ENCODE data around the gene BARX2. TPM values are rescaled to one million over a fixed set of nuclear protein-coding genes. Genes with fewer than 3 reads are reported as not detected.
"Not testable (repeated sequence)": the region's sequence is repeated elsewhere in the genome, so short reads cannot be mapped to it uniquely, and the experiment has no call there.

BARX2 gene
- total RNA-seq: under 1 TPM in 1 of 4 donors, not detected in 3; 0.83 TPM

GRCh38 chr11:129375751-129376657 is at the start of gene BARX2:
TSS of gene BARX2 (plus strand) at chr11:129375848. CDS start at chr11:129376036, 188 bp downstream.
- Histone ChIP-seq H3K27ac (no peak within 1 kb of the TSS), H3K36me3 (no peaks in the 10 kb centered on the region), H3K9me3 (no peaks in the 10 kb centered on the region), H3K27me3 (peaks cover 0 to 55% of the 10 kb centered on the region in 2 donors), H3K4me3 (peak within 1 kb of the TSS in 1 of 2 donors; percentile 21), H3K4me1 (peaks cover 0 to 14% of the 10 kb centered on the region in 2 donors)
- TF ChIP-seq POLR2A (IDR thresholded peaks at IDR 0.05) (no peak), CTCF (IDR thresholded peaks at IDR 0.05) (peak in 1 of 4 experiments; percentile 17)
- intact Hi-C loops (cut with DNase I; ENCODE audit: low total_unique reads): no loop called here
- no peak for DNase-seq

- intact Hi-C loops (cut with DNase I; ENCODE audit: low total_unique reads): no loop called here
- Histone ChIP-seq H3K4me1 (no peaks in the 10 kb centered on the region), H3K36me3 (no peaks in the 10 kb centered on the region), H3K27ac (no peak overlapping the region), H3K27me3 (no peaks in the 10 kb centered on the region), H3K4me3 (no peak overlapping the region), H3K9me3 (no peaks in the 10 kb centered on the region)
- TF ChIP-seq CTCF (IDR thresholded peaks at IDR 0.05): no peak
- no peak for TF ChIP-seq POLR2A (IDR thresholded peaks at IDR 0.05)
- DNase-seq: no peak
Measured at GRCh38 chr11:129326921-129327320, 48.7 kb upstream of the BARX2 start.

DNA sequence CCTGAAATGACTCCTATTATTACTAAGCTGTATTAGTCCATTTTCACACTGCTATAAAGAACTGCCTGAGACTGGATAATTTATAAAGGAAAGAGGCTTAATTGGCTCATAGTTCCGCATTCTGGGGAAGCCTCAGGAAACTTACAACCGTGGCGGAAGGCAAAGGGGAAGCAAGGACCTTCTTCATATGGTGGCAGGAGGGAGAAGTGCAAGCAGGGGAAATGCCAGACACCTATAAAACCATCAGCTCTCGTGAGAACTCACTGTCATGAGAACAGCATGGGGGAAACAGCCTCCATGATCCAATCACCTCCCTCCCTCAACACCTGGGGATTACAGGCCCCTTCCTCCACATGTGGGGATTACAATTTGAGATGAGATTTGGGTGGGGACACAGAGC is 47.9 kb upstream of the BARX2 start:
- H3K36me3 ChIP-seq; intact Hi-C loops (cut with DNase I; ENCODE audit: low total_unique reads); H3K27ac ChIP-seq; H3K4me3 ChIP-seq; DNase-seq; H3K9me3 ChIP-seq; H3K4me1 ChIP-seq; H3K27me3 ChIP-seq: not testable (repeated sequence)

- no peak for DNase-seq
- Histone ChIP-seq H3K4me1 (no peaks in the 10 kb centered on the region), H3K27ac (no peak overlapping the region), H3K9me3 (no peaks in the 10 kb centered on the region), H3K36me3 (no peaks in the 10 kb centered on the region), H3K27me3 (no peaks in the 10 kb centered on the region), H3K4me3 (no peak overlapping the region)
- TF ChIP-seq POLR2A (IDR thresholded peaks at IDR 0.05) (no peak), CTCF (IDR thresholded peaks at IDR 0.05) (no peak)
- intact Hi-C loops (cut with DNase I; ENCODE audit: low total_unique reads): no loop called here
Measured at GRCh38 chr11:129328756-129329155, 46.9 kb upstream of the BARX2 start.

- Histone ChIP-seq H3K27me3 (no peaks in the 10 kb centered on the region), H3K27ac (no peak overlapping the region), H3K9me3 (no peaks in the 10 kb centered on the region), H3K4me1 (no peaks in the 10 kb centered on the region), H3K4me3 (no peak overlapping the region), H3K36me3 (no peaks in the 10 kb centered on the region)
- DNase-seq: no peak
- no peak for TF ChIP-seq POLR2A (IDR thresholded peaks at IDR 0.05)
- no peak for TF ChIP-seq CTCF (IDR thresholded peaks at IDR 0.05)
- intact Hi-C loops (cut with DNase I; ENCODE audit: low total_unique reads): loop anchor here (5.0 kb wide), 1 partner anchor 214 kb away; no protein-coding TSS in a partner anchor
Measured at GRCh38 chr11:129331217-129331616, 44.4 kb upstream of the BARX2 start.

All from uterus (tissue), 4 donors.